GM23248 (cell line): ENCODE measurements around the gene TBC1D1. TPM values are rescaled to one million over a fixed set of nuclear protein-coding genes. Genes with fewer than 3 reads are reported as not detected.

Experiments
- DNase-seq: peaks from one replicate; pipeline ENCODE4 v3.0.0-alpha.2; 2015
- H2AFZ ChIP-seq: fragments of 200-600 bp; sonication (generic); 2 replicates; pipeline ENCODE4 v1.6.1; 2016; ENCODE audit warnings: antibody characterized with exemption
- H3F3A ChIP-seq: fragments of 200-600 bp; sonication (generic); 2 replicates; pipeline ENCODE4 v1.6.1; 2016; ENCODE audit warnings: mild to moderate bottlenecking, antibody characterized with exemption, mixed run types; ENCODE audit not compliant: insufficient read depth
- H3K27ac ChIP-seq: fragments of 200-600 bp; sonication (generic); 2 replicates; pipeline ENCODE4 v1.5.1; 2016; ENCODE audit warnings: mild to moderate bottlenecking
- H3K27me3 ChIP-seq: fragments of 200-600 bp; sonication (generic); replicated peaks from 2 replicates; pipeline ENCODE4 v1.6.1; 2016; ENCODE audit warnings: mild to moderate bottlenecking; ENCODE audit not compliant: insufficient read depth
- H3K36me3 ChIP-seq: fragments of 200-600 bp; sonication (generic); 2 replicates; pipeline ENCODE4 v1.6.1; 2016; ENCODE audit warnings: low read depth, mild to moderate bottlenecking
- H3K4me1 ChIP-seq: fragments of 200-600 bp; sonication (generic); 2 replicates; pipeline ENCODE4 v1.6.1; 2016; ENCODE audit warnings: mild to moderate bottlenecking; ENCODE audit not compliant: insufficient read depth
- H3K4me2 ChIP-seq: fragments of 200-600 bp; sonication (generic); one replicate; pipeline ENCODE4 v1.6.1; 2016; ENCODE audit warnings: mild to moderate bottlenecking; ENCODE audit not compliant: unreplicated experiment
- H3K4me3 ChIP-seq: fragments of 200-600 bp; sonication (generic); 2 replicates; pipeline ENCODE4 v1.5.1; 2016; ENCODE audit warnings: mild to moderate bottlenecking
- H3K79me2 ChIP-seq: fragments of 200-600 bp; sonication (generic); 2 replicates; pipeline ENCODE4 v1.6.1; 2016; ENCODE audit warnings: mild to moderate bottlenecking; ENCODE audit not compliant: insufficient read depth
- H3K9ac ChIP-seq: fragments of 200-600 bp; sonication (generic); 2 replicates; pipeline ENCODE4 v1.6.1; 2016; ENCODE audit warnings: mild to moderate bottlenecking
- H3K9me2 ChIP-seq: fragments of 200-600 bp; sonication (generic); 2 replicates; pipeline ENCODE4 v1.6.1; 2016; ENCODE audit warnings: mixed run types, mild to moderate bottlenecking, moderate library complexity; ENCODE audit not compliant: insufficient read depth
- H3K9me3 ChIP-seq: fragments of 200-600 bp; sonication (generic); one replicate; pipeline ENCODE4 v1.6.1; 2017; ENCODE audit warnings: low read depth
- H4K20me1 ChIP-seq: fragments of 200-600 bp; sonication (generic); 2 replicates; pipeline ENCODE4 v1.6.0; 2016; ENCODE audit not compliant: insufficient read depth
- EZH2 ChIP-seq: fragments of 200-600 bp; sonication (generic); IDR thresholded peaks from 2 replicates; pipeline ENCODE4 v1.6.1; 2018; ENCODE audit warnings: antibody characterized with exemption, mild to moderate bottlenecking; ENCODE audit not compliant: insufficient read depth, poor library complexity, severe bottlenecking
- EZH2phosphoT487 ChIP-seq: fragments of 200-600 bp; sonication (generic); IDR thresholded peaks from 2 replicates; pipeline ENCODE4 v1.6.1; 2018; ENCODE audit warnings: antibody characterized with exemption, moderate library complexity, mild to moderate bottlenecking, low read depth; ENCODE audit not compliant: insufficient read depth
- WGBS, 2 experiments: methylation state at CpG; one replicate each; pipeline ENCODE4 v1.1.6; 2015 to 2017; ENCODE audit warnings: low lambda C conversion rate in 2 of 2, low coverage in 1 of 2; ENCODE audit errors: missing lambda C conversion rate in 2 of 2; 5-methylcytosine and 5-hydroxymethylcytosine counted together
- in situ Hi-C: fragments of 300-500 bp; cut with MboI; formaldehyde crosslinking; loops from 2 replicates; pipeline ENCODE4 v1.15.0; 2020
- polyA plus RNA-seq: library from polyadenylated mRNA; unstranded; fragments of >200 nt; fragmentation: Nextera tagmentation; extraction: Ambion mirVana; gene quantifications from 2 replicates; pipeline ENCODE4 v1.2.1, GENCODE V29; 2016
- total RNA-seq: library from RNA; depleted of rRNA; stranded (reverse); fragments of >200 nt; shearing (Covaris generic); gene quantifications from 2 replicates; pipeline ENCODE4 v1.2.3, GENCODE V29; 2014

TBC1D1 gene
- total and polyA plus RNA-seq, 2 experiments from 2014 or later, result 12.4 to 34.6 TPM

DNA sequence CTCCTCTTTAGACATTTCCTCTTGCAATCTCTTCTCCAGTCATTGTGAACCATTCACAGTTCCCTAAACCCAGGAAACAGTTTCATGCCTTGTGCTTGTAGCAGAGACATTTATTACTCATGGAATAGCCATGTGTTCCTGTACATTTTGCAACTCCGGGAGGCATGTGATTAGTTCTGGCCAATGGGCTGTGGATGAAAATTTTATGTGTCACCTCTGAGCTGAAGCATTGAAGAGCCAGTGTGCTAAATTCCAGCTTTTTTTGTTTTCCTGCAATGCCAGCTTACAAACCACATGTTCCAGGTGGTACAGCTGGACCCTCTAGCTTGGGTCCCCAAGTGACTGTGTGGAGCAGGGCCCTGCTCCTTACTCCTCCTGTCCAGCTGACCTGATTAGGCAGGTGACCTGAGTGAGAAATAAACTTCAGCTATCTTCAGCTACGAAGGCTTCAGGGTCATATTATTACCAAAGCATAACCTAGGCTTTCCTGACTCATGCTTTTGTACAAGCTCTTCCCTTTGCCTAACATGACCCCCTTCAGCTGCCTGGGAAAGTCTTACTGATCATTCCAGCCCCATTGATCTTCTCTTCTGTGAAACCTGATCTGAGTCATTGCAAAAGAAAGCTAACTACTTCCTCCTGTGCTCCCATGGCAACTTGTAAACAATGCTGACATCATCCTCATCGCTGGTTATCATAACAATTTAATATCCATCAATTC is 269.8 kb downstream of the TBC1D1 start:
- peaks cover 39% of the 10 kb centered on the region for H3K4me1 ChIP-seq
- peak overlapping the region; percentile 95 for H3K9ac ChIP-seq
- 0 out of 2 replicates have a peak overlapping the region, but pooled peaks have one; percentile 25 for H2AFZ ChIP-seq
- peak; percentile 98 for DNase-seq
- TF ChIP-seq EZH2, result no peak
- no peak for TF ChIP-seq EZH2phosphoT487
- peak overlapping the region; percentile 51 for H3K4me3 ChIP-seq
- in situ Hi-C loops, result no loop called here
- H4K20me1 ChIP-seq, result no peaks in the 10 kb centered on the region
- WGBS, 2 experiments, result 1 to 2% methylated on average over 3 of the region's 3 CpGs
- no peaks in the 10 kb centered on the region for H3K9me3 ChIP-seq
- no peaks in the 10 kb centered on the region for H3K9me2 ChIP-seq
- no peaks in the 10 kb centered on the region for H3K27me3 ChIP-seq
- H3K27ac ChIP-seq, result peak overlapping the region; percentile 100
- no peaks in the 10 kb centered on the region for H3K79me2 ChIP-seq
- no peaks in the 10 kb centered on the region for H3K36me3 ChIP-seq
- H3K4me2 ChIP-seq, result peak overlapping the region; percentile 80
- H3F3A ChIP-seq, result peaks cover 32% of the 10 kb centered on the region

- H3K79me2 ChIP-seq, result no peaks in the 10 kb centered on the region
- WGBS, 2 experiments, result 34 to 38% methylated on average over 5 of the region's 5 CpGs
- H3K9ac ChIP-seq, result peak overlapping the region; percentile 95
Measured at GRCh38 chr4:38161208-38162113, 270.6 kb downstream of the TBC1D1 start.

DNA sequence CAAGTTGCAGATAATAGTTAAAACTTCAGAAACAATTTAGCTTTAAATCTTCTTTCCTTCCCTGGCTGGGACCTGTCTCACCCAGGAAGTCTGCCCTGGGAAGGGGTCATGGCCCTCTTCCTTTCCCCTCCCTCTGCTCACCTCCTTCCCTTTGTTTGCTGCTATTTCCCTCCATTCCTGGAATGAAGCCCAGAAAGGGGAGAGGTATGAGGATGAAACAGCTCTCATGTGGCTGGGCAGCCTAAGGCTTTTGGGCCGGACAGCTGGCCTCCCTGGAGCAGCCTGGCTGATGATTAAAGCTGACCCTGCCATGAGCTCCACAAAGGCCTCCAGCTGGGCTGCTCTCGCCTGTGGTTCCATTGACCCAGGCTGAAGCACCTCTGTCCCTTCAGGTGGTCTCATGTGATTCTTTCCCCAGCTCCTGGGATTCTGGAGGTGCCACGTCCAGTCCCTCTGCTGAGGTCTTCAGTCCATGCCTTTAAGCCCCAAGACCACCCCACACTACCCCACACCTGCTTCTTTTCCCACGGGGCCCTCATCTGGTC is 271.4 kb downstream of the TBC1D1 start:
- H3K79me2 ChIP-seq, result no peaks in the 10 kb centered on the region
- no peaks in the 10 kb centered on the region for H3K9me2 ChIP-seq
- no peak overlapping the region for H2AFZ ChIP-seq
- peaks cover 39% of the 10 kb centered on the region for H3K4me1 ChIP-seq
- H4K20me1 ChIP-seq, result no peaks in the 10 kb centered on the region
- H3K27ac ChIP-seq, result peak overlapping the region; percentile 100
- no peaks in the 10 kb centered on the region for H3K36me3 ChIP-seq
- no peaks in the 10 kb centered on the region for H3K27me3 ChIP-seq
- H3K9me3 ChIP-seq, result no peaks in the 10 kb centered on the region
- in situ Hi-C loops, result no loop called here
- 59 to 66% methylated on average over 4 of the region's 4 CpGs for WGBS, 2 experiments
- peak overlapping the region; percentile 12 for H3K4me2 ChIP-seq
- peak overlapping the region; percentile 95 for H3K9ac ChIP-seq
- no peak overlapping the region for H3K4me3 ChIP-seq
- H3F3A ChIP-seq, result peaks cover 32% of the 10 kb centered on the region
- peak; percentile 68 for DNase-seq
- TF ChIP-seq EZH2phosphoT487 (no peak), EZH2 (no peak)

More at GRCh38 chr4:38161208-38162113, 270.6 kb downstream of the TBC1D1 start:
- Histone ChIP-seq H4K20me1 (no peaks in the 10 kb centered on the region), H2AFZ (no peak overlapping the region), H3K4me1 (peaks cover 39% of the 10 kb centered on the region), H3K27ac (peak overlapping the region; percentile 100), H3F3A (peaks cover 32% of the 10 kb centered on the region), H3K9me3 (no peaks in the 10 kb centered on the region), H3K9me2 (no peaks in the 10 kb centered on the region), H3K4me2 (peak overlapping the region; percentile 80), H3K4me3 (no peak overlapping the region), H3K36me3 (no peaks in the 10 kb centered on the region), H3K27me3 (no peaks in the 10 kb centered on the region)
- TF ChIP-seq EZH2 (no peak), EZH2phosphoT487 (no peak)
- in situ Hi-C loops, result no loop called here
- peak; percentile 65 for DNase-seq
